GM12801 (cell line): ENCODE data around the gene HP1BP3.

Experiments
- TF ChIP-seq, protein P1 (sequence below): IDR thresholded peaks from one replicate; pipeline ENCODE4 v1.5.1; 2011; ENCODE audit warnings: control low read depth; ENCODE audit not compliant: insufficient read length; ENCODE audit errors: extremely low read depth

The HP1BP3 gene

DNA sequence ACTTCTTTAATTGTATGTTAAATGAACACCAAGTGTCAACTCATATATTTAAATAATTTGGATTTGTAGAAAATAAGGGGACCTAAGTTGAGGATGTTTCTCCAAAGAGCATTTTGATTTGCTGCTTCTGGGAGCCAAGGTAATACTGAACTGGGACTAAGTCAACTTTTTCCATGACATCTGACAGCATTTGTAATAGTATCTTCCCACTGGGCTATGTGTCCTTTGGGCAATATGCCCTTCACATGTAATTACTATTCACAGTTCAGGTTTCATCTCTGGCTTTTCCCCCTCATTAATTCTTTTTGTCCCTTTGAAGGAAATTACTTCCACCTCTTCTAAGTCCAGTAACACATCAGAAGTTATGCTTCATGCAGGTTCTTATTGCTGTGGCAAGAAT is 36.7 kb upstream of the HP1BP3 start:
- TF ChIP-seq, protein P1, sequence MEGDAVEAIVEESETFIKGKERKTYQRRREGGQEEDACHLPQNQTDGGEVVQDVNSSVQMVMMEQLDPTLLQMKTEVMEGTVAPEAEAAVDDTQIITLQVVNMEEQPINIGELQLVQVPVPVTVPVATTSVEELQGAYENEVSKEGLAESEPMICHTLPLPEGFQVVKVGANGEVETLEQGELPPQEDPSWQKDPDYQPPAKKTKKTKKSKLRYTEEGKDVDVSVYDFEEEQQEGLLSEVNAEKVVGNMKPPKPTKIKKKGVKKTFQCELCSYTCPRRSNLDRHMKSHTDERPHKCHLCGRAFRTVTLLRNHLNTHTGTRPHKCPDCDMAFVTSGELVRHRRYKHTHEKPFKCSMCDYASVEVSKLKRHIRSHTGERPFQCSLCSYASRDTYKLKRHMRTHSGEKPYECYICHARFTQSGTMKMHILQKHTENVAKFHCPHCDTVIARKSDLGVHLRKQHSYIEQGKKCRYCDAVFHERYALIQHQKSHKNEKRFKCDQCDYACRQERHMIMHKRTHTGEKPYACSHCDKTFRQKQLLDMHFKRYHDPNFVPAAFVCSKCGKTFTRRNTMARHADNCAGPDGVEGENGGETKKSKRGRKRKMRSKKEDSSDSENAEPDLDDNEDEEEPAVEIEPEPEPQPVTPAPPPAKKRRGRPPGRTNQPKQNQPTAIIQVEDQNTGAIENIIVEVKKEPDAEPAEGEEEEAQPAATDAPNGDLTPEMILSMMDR = no peak

DNA sequence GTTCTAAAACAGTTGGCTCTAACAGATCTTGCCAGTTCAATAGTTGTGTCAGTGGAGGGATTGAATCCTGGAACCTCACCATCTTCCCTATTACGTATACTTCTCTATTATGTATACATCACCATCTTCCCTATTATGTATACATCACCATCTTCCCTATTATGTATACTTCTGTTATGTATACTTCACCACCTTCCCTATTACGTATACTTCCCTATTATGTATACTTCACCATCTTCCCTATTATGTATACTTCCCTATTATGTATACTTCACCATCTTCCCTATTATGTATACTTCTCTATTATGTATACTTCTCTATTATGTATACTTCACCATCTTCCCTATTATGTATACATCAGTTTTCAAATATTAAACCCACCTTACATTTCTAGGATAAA is 34.4 kb upstream of the HP1BP3 start:
- TF ChIP-seq, protein P1 = no peak

DNA sequence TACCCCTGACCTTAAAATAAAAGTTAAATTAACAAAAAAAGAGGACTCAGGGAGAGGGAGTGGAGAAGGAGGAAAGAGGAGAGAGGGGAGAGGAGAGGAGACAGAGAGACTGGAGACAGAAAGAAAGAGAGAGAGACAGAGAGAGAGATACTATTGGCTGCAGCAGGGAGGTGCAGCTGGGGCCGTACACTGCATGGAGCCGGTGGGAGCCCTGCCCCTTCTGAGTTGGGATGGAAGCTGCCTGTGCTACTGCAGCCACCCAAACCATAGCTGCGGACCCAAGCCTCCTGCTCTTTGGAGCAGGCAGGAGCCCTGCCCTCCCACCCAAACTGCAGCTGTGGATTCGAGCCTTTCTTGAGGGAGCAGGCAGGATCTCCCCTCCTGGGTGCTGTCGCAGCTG is 32.7 kb upstream of the HP1BP3 start:
- TF ChIP-seq, protein P1 = no peak

DNA sequence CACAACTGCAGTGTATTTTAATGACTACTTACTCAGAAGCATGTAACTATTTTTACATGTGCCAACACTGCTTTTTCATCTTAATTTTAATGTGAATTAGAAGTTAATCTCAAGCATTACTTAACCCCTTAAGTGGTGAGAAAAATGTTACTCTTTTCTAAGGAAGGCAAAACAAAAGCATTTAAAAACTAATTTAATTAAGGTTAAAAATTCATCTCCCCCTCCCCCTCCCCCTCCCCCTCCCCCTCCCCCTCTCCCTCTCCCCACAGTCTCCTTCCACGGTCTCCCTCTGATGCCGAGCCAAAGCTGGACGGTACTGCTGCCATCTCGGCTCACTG is 27.4 kb upstream of the HP1BP3 start:
- TF ChIP-seq, protein P1 = no peak

DNA sequence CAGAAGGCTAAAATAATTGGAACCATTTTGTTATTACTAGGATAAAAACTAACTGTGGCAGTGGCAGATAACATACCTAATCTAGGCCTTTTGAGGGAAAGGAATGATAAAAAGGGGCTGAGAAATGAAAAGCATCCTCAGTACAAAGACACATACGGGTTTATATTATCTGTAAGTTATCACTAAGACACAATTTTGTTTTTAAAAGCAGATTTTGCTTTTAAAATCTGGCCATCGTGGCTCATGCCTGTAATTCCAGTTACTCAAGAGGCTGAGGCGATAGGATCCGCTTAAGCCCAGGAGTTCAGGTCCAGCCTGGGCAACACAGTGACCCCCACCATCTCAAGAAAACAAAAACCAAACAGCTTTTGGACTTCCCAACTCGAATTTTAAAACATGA is 24.8 kb upstream of the HP1BP3 start:
- TF ChIP-seq, protein P1 = no peak

DNA sequence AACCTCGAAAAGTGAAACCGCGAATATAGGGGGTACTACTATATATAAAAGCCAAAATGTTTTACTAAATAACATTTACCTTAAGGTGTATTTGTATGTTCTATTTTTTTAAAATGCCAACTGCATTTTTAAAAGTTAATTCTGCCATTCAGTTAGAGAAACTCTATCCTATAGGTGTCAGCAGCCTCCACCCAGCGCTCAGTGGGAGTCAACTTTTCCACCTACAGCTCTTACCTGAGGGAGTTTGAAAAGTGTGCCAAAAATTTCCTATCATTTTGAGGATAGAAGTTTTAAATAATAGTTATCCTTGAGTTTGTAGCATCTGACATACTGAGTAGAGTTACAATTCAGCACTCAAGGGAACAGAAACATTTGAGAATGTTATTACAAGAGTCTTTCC is 6.1 kb upstream of the HP1BP3 start:
- TF ChIP-seq, protein P1 = no peak

DNA sequence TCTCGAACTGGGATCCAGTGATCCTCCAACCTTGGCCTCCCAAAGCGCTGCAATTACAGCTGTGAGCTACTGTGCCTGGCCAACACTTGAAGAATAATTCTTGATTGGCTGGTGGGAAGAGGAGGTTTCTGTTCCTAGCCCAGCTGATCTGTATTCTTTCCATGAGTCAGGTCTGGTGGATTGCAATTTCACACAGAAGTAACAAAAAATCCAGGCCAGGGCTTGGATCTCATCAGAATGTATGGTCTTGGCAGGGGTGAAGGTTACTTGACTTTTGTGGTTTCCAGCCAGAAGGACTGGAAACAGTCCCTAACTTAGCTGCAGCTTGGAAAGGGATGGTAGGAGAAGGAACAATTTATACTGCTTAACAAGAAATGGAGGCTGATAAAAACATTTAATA is 5.1 kb upstream of the HP1BP3 start:
- TF ChIP-seq, protein P1 = no peak

DNA sequence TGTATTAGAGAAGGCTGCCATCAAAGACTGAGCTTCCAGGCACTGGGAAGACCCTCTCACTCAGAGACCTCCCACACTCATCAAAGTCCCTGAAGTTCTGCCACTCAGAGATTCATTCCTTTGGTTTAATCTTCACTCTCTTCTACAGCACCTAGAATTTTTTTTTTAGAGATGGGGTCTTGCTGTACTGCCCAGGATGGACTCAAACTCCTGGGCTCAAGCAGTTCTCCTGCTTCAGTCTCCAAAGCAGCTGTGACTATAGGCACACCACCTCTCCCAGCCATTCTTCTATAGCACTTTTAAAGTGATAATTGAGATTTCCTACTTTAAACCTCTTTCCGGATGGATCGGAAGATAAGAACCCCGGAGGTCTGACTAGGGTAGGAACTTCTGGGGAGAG is 3.7 kb upstream of the HP1BP3 start:
- TF ChIP-seq, protein P1 = no peak
